GM19193 (cell line): Measurements from ENCODE around the gene ATP6V0A1.

Experiments used
- POLR2A ChIP-seq: IDR thresholded peaks from 4 replicates; pipeline ENCODE4 v1.6.1; 2011; ENCODE audit not compliant: insufficient read depth, insufficient read length; ENCODE audit errors: extremely low read depth

Gene ATP6V0A1

GRCh38 chr17:42502091-42502490, 43.4 kb downstream of the ATP6V0A1 start:
- TF ChIP-seq POLR2A: no peak

- no peak for TF ChIP-seq POLR2A
Measured at GRCh38 chr17:42502926-42503325, 44.2 kb downstream of the ATP6V0A1 start.

GRCh38 chr17:42507671-42508070, 49.0 kb downstream of the ATP6V0A1 start:
- no peak for TF ChIP-seq POLR2A

- TF ChIP-seq POLR2A: no peak
Measured at GRCh38 chr17:42508426-42509165, 49.9 kb downstream of the ATP6V0A1 start.

- no peak for TF ChIP-seq POLR2A
Measured at GRCh38 chr17:42509409-42509808, 50.7 kb downstream of the ATP6V0A1 start.

GRCh38 chr17:42509841-42510240, 51.2 kb downstream of the ATP6V0A1 start:
- no peak for TF ChIP-seq POLR2A

- no peak for TF ChIP-seq POLR2A
Measured at GRCh38 chr17:42512246-42512645, 53.6 kb downstream of the ATP6V0A1 start.

- TF ChIP-seq POLR2A: no peak
Measured at GRCh38 chr17:42512733-42513251, 54.1 kb downstream of the ATP6V0A1 start.

GRCh38 chr17:42513686-42514085, 55.0 kb downstream of the ATP6V0A1 start:
- TF ChIP-seq POLR2A: no peak

GRCh38 chr17:42514279-42514678, 55.6 kb downstream of the ATP6V0A1 start:
- no peak for TF ChIP-seq POLR2A

GRCh38 chr17:42514867-42515266, 56.2 kb downstream of the ATP6V0A1 start:
- no peak for TF ChIP-seq POLR2A

- no peak for TF ChIP-seq POLR2A
Measured at GRCh38 chr17:42517516-42517915, 58.8 kb downstream of the ATP6V0A1 start.

GRCh38 chr17:42518046-42518754, 59.5 kb downstream of the ATP6V0A1 start:
- TF ChIP-seq POLR2A: no peak

- TF ChIP-seq POLR2A: no peak
Measured at GRCh38 chr17:42518755-42519545, 60.3 kb downstream of the ATP6V0A1 start.

GRCh38 chr17:42519546-42520491, 61.1 kb downstream of the ATP6V0A1 start:
- no peak for TF ChIP-seq POLR2A

- TF ChIP-seq POLR2A: no peak
Measured at GRCh38 chr17:42520540-42520951, 61.9 kb downstream of the ATP6V0A1 start.
